GM12864 (cell line): ENCODE measurements around the gene GPR153.

ENCODE experiments used
- DNase-seq: peaks from one replicate; pipeline ENCODE4 v3.0.0-alpha.2; 2011; ENCODE audit warnings: low read depth
- H3K4me3 ChIP-seq: 2 replicates; pipeline ENCODE4 v1.5.1; 2011; ENCODE audit warnings: mild to moderate bottlenecking, low read depth, low read length, control low read depth
- TF ChIP-seq, protein P1 (sequence below): IDR thresholded peaks from 2 replicates; pipeline ENCODE4 v1.5.1; 2011; ENCODE audit warnings: low read depth, mild to moderate bottlenecking, moderate library complexity, low read length, control low read depth, inconsistent platforms; ENCODE audit errors: missing control alignments

GPR153 gene

GRCh38 chr1:6200188-6200809, 60.6 kb downstream of the GPR153 start:
- TF ChIP-seq, protein P1, sequence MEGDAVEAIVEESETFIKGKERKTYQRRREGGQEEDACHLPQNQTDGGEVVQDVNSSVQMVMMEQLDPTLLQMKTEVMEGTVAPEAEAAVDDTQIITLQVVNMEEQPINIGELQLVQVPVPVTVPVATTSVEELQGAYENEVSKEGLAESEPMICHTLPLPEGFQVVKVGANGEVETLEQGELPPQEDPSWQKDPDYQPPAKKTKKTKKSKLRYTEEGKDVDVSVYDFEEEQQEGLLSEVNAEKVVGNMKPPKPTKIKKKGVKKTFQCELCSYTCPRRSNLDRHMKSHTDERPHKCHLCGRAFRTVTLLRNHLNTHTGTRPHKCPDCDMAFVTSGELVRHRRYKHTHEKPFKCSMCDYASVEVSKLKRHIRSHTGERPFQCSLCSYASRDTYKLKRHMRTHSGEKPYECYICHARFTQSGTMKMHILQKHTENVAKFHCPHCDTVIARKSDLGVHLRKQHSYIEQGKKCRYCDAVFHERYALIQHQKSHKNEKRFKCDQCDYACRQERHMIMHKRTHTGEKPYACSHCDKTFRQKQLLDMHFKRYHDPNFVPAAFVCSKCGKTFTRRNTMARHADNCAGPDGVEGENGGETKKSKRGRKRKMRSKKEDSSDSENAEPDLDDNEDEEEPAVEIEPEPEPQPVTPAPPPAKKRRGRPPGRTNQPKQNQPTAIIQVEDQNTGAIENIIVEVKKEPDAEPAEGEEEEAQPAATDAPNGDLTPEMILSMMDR = no peak
- DNase-seq = no peak
- H3K4me3 ChIP-seq = peak overlapping the region; percentile 80

DNA sequence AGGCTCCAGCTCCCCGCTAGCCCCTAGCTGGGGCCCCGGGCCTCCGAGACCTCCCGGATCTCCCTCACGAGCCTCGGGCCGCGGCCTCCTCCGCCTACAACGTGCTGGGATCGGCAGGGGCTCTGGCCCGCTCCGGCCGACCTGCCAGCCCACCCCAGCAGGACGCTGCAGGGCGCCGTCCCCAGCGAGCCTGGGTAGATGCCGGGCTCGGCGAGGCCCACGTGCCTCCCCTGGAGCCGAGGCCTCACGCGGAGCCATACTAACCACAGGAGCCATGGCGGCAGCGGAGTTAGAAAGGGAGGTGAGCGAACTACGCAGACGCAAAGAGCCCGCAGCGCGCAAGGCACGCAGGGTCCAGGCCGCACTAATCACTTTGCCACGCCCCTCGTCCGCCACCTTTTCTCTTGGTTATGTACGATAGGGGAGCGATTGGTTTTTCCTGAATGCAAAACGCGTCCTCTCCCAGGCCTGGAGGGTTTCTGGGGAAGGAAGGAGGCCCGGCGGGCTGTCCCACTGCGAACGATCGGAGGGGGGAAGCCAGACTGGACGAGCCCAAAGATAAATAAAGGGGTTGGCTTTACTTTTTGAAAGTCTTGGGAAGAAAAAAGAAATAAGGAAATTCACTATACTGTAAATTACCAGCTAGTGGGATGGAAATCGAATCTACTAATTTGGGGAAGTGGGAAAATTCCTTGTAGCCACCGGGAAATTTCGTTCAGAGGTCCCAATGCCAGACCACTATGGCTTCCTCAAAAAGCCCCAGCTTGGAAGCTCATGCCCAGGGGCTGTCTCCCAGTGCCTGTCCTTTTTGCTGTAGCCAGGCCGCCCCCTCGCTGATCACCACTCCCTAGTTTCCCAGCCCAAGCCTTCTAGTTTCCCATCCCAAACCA, 61.4 kb downstream of the GPR153 start, which contains the start of gene RPL22:
Gene RPL22, minus strand, starts transcription at position 298 of the 890 bp plus-strand sequence. Its CDS starts 22 bp downstream, at position 276.
- TF ChIP-seq, protein P1 = no peak
- DNase-seq = peak; percentile 98
- peak within 1 kb of the TSS; percentile 80 for H3K4me3 ChIP-seq

DNA sequence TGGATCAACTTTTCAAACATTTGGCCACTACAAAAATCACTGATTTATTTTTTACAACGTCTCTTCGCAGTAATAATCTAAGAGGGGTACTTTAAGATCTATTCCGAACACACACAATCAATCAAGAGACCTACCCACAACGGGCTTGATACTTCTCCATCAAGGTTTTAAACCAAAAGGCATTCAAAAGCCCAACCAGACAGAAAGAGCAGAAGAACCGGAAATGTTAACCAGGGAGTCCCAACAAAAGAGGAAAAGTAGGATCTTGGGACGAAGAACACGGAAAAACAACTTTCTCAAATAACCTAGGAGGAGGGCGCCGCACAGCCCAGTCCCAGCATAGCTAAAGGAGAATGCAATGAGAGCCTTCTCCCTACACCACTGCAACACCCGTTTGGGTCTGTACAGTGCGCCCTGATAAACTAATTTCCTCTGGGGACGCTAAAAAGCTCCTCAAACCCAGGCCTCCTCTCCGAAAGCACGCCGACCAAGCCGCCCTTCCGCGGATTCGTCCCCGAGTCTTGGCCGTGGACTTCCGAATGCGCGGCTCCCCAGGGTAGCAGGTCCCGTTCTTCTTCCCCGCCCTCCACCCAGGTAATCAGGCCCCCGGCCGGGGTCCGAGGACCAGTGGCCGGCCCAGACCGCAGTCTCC, 62.1 kb downstream of the GPR153 start:
- peak overlapping the region; percentile 80 for H3K4me3 ChIP-seq
- no peak for DNase-seq
- TF ChIP-seq, protein P1 = no peak

DNA sequence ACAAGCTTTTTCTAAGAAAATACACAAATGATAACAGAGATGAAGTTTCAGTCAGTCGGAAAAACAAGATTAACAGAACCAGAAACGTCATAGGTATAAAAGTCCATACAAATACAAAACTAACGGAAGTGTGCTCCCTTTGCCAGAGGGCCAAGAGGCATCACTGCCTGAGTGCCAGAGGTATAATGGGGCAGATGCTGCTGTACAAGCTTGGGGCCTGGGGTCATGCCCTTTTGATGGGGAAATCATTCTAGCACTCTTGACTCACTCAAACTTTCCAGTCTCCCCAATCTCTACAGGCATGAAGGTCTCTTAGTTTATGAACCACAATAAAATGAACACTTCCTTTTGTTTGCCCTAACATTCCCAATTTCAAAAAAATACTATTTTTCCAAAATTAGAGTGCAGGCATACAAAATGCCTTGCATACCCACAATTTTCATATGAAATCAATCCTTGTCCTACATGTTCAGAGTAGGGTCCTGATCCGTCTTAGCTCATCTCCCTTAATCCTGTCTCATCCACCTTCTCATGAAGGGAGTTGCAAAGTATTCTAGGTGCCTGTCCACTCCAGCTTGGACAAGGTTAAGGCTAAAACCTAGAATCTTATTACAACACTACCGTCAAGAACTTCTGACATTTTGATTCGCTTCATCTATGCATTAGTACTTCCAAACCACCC, 63.0 kb downstream of the GPR153 start:
- TF ChIP-seq, protein P1 = no peak
- H3K4me3 ChIP-seq = peak overlapping the region; percentile 80
- no peak for DNase-seq
